ENCODE data around the gene SPRED2.

The SPRED2 gene

DNA sequence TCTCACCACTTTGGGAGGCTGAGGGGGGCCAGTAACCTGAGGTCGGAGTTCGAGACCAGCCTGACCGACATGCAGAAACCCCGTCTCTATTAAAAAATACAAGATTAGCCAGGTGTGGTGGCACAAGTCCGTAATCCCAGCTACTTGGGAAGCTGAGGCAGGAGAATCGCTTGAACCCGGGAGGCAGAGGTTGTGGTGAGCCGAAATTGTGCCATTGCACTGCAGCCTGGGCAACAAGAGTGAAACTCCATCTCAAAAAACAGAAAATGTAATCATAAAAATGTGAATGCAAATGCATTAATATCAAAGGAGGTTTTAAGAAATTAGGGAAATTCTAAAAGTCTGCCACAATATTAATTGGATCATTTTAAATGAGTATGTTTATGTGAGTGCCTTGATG, 159.1 kb downstream of the SPRED2 start:
- TF ChIP-seq POLR2AphosphoS5 (IDR thresholded peaks at IDR 0.05; ENCODE audit: low read depth) (peak; percentile 52), SPI1 (IDR thresholded peaks at IDR 0.05; ENCODE audit: borderline replicate concordance, low read depth) (no peak)
- TF ChIP-seq, protein P1, sequence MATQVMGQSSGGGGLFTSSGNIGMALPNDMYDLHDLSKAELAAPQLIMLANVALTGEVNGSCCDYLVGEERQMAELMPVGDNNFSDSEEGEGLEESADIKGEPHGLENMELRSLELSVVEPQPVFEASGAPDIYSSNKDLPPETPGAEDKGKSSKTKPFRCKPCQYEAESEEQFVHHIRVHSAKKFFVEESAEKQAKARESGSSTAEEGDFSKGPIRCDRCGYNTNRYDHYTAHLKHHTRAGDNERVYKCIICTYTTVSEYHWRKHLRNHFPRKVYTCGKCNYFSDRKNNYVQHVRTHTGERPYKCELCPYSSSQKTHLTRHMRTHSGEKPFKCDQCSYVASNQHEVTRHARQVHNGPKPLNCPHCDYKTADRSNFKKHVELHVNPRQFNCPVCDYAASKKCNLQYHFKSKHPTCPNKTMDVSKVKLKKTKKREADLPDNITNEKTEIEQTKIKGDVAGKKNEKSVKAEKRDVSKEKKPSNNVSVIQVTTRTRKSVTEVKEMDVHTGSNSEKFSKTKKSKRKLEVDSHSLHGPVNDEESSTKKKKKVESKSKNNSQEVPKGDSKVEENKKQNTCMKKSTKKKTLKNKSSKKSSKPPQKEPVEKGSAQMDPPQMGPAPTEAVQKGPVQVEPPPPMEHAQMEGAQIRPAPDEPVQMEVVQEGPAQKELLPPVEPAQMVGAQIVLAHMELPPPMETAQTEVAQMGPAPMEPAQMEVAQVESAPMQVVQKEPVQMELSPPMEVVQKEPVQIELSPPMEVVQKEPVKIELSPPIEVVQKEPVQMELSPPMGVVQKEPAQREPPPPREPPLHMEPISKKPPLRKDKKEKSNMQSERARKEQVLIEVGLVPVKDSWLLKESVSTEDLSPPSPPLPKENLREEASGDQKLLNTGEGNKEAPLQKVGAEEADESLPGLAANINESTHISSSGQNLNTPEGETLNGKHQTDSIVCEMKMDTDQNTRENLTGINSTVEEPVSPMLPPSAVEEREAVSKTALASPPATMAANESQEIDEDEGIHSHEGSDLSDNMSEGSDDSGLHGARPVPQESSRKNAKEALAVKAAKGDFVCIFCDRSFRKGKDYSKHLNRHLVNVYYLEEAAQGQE (IDR thresholded peaks at IDR 0.05; ENCODE audit: insufficient replicate concordance, low read depth): no peak
- Histone ChIP-seq H3K27ac (replicated peaks) (no peak overlapping the region), H3K4me3 (replicated peaks; ENCODE audit: insufficient read depth, low read length) (no peak overlapping the region), H3K27me3 (ENCODE audit: insufficient read depth, poor library complexity, severe bottlenecking) (no peaks in the 10 kb centered on the region)
- no peak for DNase-seq (ENCODE audit: low read depth in 1 of 2, low spot score in 1 of 2)

DNA sequence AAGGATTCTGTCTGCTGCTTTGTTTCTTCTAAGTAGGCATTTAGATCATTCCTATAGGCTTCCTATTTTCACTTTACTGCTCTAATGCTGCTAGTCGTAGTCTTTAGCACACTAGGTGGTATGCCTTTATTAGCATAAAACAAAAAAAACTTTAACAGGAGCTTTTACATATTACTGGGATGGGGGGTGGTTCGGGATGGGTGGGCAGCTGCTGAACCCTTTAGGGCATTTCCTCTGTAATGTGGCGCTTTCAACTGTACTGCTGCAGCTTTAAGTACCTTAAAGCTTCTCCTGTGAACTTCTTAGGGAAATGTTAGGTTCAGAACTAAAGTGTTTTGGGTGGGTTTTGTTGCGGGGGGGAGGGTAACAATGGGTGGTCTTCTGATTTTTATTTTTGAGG, 163.4 kb downstream of the SPRED2 start:
- TF ChIP-seq, protein P2, sequence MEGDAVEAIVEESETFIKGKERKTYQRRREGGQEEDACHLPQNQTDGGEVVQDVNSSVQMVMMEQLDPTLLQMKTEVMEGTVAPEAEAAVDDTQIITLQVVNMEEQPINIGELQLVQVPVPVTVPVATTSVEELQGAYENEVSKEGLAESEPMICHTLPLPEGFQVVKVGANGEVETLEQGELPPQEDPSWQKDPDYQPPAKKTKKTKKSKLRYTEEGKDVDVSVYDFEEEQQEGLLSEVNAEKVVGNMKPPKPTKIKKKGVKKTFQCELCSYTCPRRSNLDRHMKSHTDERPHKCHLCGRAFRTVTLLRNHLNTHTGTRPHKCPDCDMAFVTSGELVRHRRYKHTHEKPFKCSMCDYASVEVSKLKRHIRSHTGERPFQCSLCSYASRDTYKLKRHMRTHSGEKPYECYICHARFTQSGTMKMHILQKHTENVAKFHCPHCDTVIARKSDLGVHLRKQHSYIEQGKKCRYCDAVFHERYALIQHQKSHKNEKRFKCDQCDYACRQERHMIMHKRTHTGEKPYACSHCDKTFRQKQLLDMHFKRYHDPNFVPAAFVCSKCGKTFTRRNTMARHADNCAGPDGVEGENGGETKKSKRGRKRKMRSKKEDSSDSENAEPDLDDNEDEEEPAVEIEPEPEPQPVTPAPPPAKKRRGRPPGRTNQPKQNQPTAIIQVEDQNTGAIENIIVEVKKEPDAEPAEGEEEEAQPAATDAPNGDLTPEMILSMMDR (IDR thresholded peaks at IDR 0.05; ENCODE audit: insufficient read depth, low read length): no peak
- no peak for DNase-seq (ENCODE audit: low read depth in 1 of 2, low spot score in 1 of 2)

DNA sequence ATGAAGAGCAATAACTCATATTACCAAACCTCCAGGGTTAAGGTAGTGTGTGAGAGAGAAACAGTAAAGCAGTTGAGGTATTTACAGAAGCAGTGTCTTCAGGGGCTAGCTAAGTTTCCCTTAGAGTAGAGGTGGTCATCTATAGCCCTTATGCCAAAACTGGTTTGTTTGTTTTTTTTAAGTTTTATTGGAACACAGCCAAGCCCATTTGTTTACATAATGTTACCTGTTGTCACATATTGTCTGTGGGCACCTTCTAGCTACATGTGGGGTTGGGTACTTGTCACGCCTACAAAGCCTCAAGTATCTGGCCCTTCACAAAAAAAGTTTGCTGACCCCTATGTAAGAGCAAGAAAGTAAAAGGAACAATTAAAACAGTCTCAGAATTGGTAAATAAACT, 165.4 kb downstream of the SPRED2 start:
- no peaks in the 10 kb centered on the region for H3K27me3 ChIP-seq (ENCODE audit: insufficient read depth, poor library complexity, severe bottlenecking)
- DNase-seq (ENCODE audit: low read depth in 1 of 2, low spot score in 1 of 2): no peak
- no peak overlapping the region for H3K4me3 ChIP-seq (replicated peaks; ENCODE audit: insufficient read depth, low read length)
- no peak for TF ChIP-seq GABPA (IDR thresholded peaks at IDR 0.05; ENCODE audit: low read depth)
- TF ChIP-seq, protein P1 (IDR thresholded peaks at IDR 0.05; ENCODE audit: insufficient replicate concordance, low read depth): no peak
- H3K27ac ChIP-seq (replicated peaks): no peak overlapping the region

More for the DNA sequence above, 163.4 kb downstream of the SPRED2 start:
- Histone ChIP-seq H3K27ac (replicated peaks) (no peak overlapping the region), H3K4me3 (replicated peaks; ENCODE audit: insufficient read depth, low read length) (no peak overlapping the region), H3K27me3 (ENCODE audit: insufficient read depth, poor library complexity, severe bottlenecking) (no peaks in the 10 kb centered on the region)

DNA sequence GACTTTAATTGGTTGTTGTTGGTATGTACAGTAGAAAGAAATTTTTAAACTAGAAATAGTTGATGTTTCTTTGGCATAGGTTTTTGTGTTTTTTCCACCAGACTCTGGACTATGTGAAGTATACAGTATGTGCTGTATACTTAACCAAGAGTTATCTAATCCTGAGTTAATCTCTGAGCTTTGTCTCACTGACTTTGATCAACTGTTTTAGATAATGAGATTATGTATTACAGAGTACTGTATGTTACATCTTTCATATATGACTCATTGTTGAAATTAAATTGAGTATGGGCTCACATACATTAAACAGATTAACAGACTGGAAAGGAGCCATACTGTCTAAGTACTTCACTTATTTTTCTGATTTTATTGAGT, 166.7 kb downstream of the SPRED2 start:
- no peak for DNase-seq (ENCODE audit: low read depth in 1 of 2, low spot score in 1 of 2)
- Histone ChIP-seq H3K4me3 (replicated peaks; ENCODE audit: insufficient read depth, low read length) (no peak overlapping the region), H3K27me3 (ENCODE audit: insufficient read depth, poor library complexity, severe bottlenecking) (no peaks in the 10 kb centered on the region), H3K27ac (replicated peaks) (no peak overlapping the region)
- no peak for TF ChIP-seq GABPA (IDR thresholded peaks at IDR 0.05; ENCODE audit: low read depth)
- no peak for TF ChIP-seq POLR2AphosphoS5 (IDR thresholded peaks at IDR 0.05; ENCODE audit: low read depth)
- TF ChIP-seq, protein P1 (IDR thresholded peaks at IDR 0.05; ENCODE audit: insufficient replicate concordance, low read depth): no peak
- TF ChIP-seq SPI1 (IDR thresholded peaks at IDR 0.05; ENCODE audit: borderline replicate concordance, low read depth): no peak
- TF ChIP-seq, protein P2 (IDR thresholded peaks at IDR 0.05; ENCODE audit: insufficient read depth, low read length): no peak
